Measurements from ENCODE around the gene PREP. TPM values are rescaled to one million over a fixed set of nuclear protein-coding genes. Genes with fewer than 3 reads are reported as not detected.

The PREP gene
- total and polyA plus RNA-seq, 2 experiments from 2014 or later: 27.2 to 30.3 TPM

DNA sequence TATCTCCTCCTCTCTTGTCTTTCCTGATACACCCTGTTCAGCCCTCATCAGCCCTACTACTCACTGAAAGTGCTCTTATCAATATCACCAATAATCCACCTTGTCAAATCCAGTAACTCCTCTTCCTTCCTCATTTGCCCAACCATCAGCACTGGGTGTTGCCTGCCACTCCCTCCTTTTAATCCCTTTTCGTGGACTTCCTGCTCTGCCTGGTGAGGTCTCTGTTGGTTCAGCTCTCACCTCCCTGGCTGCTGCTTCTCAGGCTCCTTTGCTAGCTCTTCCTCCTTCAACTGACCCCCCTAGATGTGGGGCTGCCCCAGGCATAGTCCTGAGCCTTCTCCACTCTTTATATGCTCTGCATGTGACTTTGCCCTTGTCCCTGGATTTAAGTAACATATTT, 92.5 kb downstream of the PREP start:
- Histone ChIP-seq H3K27ac (no peak overlapping the region), H3K4me1 (ENCODE audit: insufficient read depth) (no peaks in the 10 kb centered on the region), H3K79me2 (no peaks in the 10 kb centered on the region), H3K27me3 (no peaks in the 10 kb centered on the region), H3K4me2 (no peak overlapping the region), H4K20me1 (ENCODE audit: insufficient read depth, poor library complexity, severe bottlenecking) (no peaks in the 10 kb centered on the region), H3K9me2 (replicated peaks; ENCODE audit: insufficient read depth) (no peaks in the 10 kb centered on the region), H3K36me3 (replicated peaks; ENCODE audit: insufficient read depth, low read depth) (no peaks in the 10 kb centered on the region), H3K4me3 (no peak overlapping the region), H2AFZ (no peak overlapping the region), H3K9me3 (ENCODE audit: low read depth) (no peaks in the 10 kb centered on the region)
- WGBS (ENCODE audit: low lambda C conversion rate, missing lambda C conversion rate): 54% methylated on average over 1 of the region's 1 CpG
- no peak for DNase-seq (ENCODE audit: low spot score)
- no peak for TF ChIP-seq EZH2 (IDR thresholded peaks at IDR 0.05; ENCODE audit: borderline replicate concordance)
- TF ChIP-seq, protein P1, sequence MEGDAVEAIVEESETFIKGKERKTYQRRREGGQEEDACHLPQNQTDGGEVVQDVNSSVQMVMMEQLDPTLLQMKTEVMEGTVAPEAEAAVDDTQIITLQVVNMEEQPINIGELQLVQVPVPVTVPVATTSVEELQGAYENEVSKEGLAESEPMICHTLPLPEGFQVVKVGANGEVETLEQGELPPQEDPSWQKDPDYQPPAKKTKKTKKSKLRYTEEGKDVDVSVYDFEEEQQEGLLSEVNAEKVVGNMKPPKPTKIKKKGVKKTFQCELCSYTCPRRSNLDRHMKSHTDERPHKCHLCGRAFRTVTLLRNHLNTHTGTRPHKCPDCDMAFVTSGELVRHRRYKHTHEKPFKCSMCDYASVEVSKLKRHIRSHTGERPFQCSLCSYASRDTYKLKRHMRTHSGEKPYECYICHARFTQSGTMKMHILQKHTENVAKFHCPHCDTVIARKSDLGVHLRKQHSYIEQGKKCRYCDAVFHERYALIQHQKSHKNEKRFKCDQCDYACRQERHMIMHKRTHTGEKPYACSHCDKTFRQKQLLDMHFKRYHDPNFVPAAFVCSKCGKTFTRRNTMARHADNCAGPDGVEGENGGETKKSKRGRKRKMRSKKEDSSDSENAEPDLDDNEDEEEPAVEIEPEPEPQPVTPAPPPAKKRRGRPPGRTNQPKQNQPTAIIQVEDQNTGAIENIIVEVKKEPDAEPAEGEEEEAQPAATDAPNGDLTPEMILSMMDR (IDR thresholded peaks at IDR 0.05; ENCODE audit: poor library complexity): no peak
- TF ChIP-seq EZH2phosphoT487 (IDR thresholded peaks at IDR 0.05; ENCODE audit: low read depth, severe bottlenecking, unreplicated experiment): no peak

DNA sequence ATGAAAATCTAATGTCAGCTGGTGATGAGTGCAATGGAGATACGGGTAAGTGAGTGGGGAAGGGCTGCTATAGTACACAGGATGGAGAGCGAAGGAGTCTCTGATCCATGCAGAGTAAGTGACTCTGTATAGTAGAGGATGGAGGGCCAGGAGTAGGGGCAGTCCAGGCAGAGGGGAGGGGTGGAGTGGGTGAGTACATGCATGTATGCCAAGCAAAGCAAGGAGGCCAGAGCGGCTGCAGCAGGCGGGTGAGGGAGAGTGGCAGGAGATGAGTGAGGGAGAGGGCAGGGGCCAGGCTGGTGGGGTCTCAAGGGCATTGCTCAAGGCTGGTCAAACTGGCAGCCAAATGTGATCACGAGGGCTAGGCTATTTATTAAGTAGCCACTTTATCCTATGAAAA, 94.0 kb downstream of the PREP start:
- H3K27me3 ChIP-seq: no peaks in the 10 kb centered on the region
- no peak overlapping the region for H2AFZ ChIP-seq
- no peak overlapping the region for H3K4me2 ChIP-seq
- H4K20me1 ChIP-seq (ENCODE audit: insufficient read depth, poor library complexity, severe bottlenecking): no peaks in the 10 kb centered on the region
- TF ChIP-seq EZH2phosphoT487 (IDR thresholded peaks at IDR 0.05; ENCODE audit: low read depth, severe bottlenecking, unreplicated experiment) (no peak), EZH2 (IDR thresholded peaks at IDR 0.05; ENCODE audit: borderline replicate concordance) (no peak)
- TF ChIP-seq, protein P1 (IDR thresholded peaks at IDR 0.05; ENCODE audit: poor library complexity): no peak
- H3K79me2 ChIP-seq: no peaks in the 10 kb centered on the region
- 96% methylated on average over 5 of the region's 5 CpGs for WGBS (ENCODE audit: low lambda C conversion rate, missing lambda C conversion rate)
- H3K9me2 ChIP-seq (replicated peaks; ENCODE audit: insufficient read depth): no peaks in the 10 kb centered on the region
- H3K27ac ChIP-seq: no peak overlapping the region
- DNase-seq (ENCODE audit: low spot score): no peak
- H3K9me3 ChIP-seq (ENCODE audit: low read depth): no peaks in the 10 kb centered on the region
- no peak overlapping the region for H3K4me3 ChIP-seq
- H3K4me1 ChIP-seq (ENCODE audit: insufficient read depth): no peaks in the 10 kb centered on the region
- no peaks in the 10 kb centered on the region for H3K36me3 ChIP-seq (replicated peaks; ENCODE audit: insufficient read depth, low read depth)

DNA sequence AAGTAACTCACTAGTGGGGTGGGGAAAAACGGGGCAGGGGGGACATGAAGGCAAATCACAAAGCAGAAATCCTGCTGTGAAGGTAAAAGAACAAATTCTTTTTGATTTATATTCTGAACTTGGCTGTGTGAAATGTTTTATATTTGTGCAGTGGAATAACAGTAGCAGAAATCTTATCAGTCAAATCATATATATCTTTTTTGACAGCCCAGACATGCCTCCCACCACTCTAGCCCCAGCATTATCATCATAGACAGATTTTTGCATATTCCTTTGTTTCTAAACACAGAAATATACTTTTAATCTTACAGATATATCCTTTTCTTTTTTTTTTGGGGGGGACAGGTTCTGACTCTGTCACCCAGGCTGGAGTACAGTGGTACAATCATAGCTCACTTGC, 97.4 kb downstream of the PREP start:
- no peaks in the 10 kb centered on the region for H3K36me3 ChIP-seq (replicated peaks; ENCODE audit: insufficient read depth, low read depth)
- H3K79me2 ChIP-seq: no peaks in the 10 kb centered on the region
- no peak overlapping the region for H3K27ac ChIP-seq
- H3K9me3 ChIP-seq (ENCODE audit: low read depth): no peaks in the 10 kb centered on the region
- H4K20me1 ChIP-seq (ENCODE audit: insufficient read depth, poor library complexity, severe bottlenecking): no peaks in the 10 kb centered on the region
- no peaks in the 10 kb centered on the region for H3K27me3 ChIP-seq
- peaks cover 6% of the 10 kb centered on the region for H3K4me1 ChIP-seq (ENCODE audit: insufficient read depth)
- no peaks in the 10 kb centered on the region for H3K9me2 ChIP-seq (replicated peaks; ENCODE audit: insufficient read depth)
- 90% methylated on average over 1 of the region's 1 CpG for WGBS (ENCODE audit: low lambda C conversion rate, missing lambda C conversion rate)
- no peak overlapping the region for H3K4me3 ChIP-seq
- DNase-seq (ENCODE audit: low spot score): no peak
- TF ChIP-seq EZH2 (IDR thresholded peaks at IDR 0.05; ENCODE audit: borderline replicate concordance) (no peak), EZH2phosphoT487 (IDR thresholded peaks at IDR 0.05; ENCODE audit: low read depth, severe bottlenecking, unreplicated experiment) (no peak)
- TF ChIP-seq, protein P1 (IDR thresholded peaks at IDR 0.05; ENCODE audit: poor library complexity): no peak
- H2AFZ ChIP-seq: no peak overlapping the region
- no peak overlapping the region for H3K4me2 ChIP-seq

DNA sequence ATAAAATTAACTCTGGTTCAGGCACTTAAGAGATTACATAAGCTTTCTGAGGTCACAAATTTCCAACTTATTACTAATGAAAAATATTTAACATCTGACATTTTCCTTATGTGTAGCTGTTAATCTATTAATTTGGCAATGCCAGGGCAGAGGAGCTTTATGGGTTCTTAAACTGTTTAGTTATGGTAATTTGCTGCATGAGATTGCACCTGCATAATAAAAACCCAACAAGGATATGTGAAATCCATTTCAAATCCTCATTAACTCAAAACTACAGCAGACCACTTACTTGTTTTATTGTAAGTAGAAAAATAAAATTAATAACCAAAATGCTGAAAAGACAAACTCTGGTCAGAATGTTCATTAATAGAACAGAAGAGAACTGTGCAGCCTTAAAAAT, 98.1 kb downstream of the PREP start:
- no peak overlapping the region for H3K4me3 ChIP-seq
- peaks cover 6% of the 10 kb centered on the region for H3K4me1 ChIP-seq (ENCODE audit: insufficient read depth)
- no peaks in the 10 kb centered on the region for H3K9me2 ChIP-seq (replicated peaks; ENCODE audit: insufficient read depth)
- no peak overlapping the region for H3K27ac ChIP-seq
- no peaks in the 10 kb centered on the region for H3K9me3 ChIP-seq (ENCODE audit: low read depth)
- H3K79me2 ChIP-seq: no peaks in the 10 kb centered on the region
- no peaks in the 10 kb centered on the region for H3K27me3 ChIP-seq
- no peak overlapping the region for H3K4me2 ChIP-seq
- no peaks in the 10 kb centered on the region for H3K36me3 ChIP-seq (replicated peaks; ENCODE audit: insufficient read depth, low read depth)
- H4K20me1 ChIP-seq (ENCODE audit: insufficient read depth, poor library complexity, severe bottlenecking): no peaks in the 10 kb centered on the region
- TF ChIP-seq EZH2 (IDR thresholded peaks at IDR 0.05; ENCODE audit: borderline replicate concordance): no peak
- TF ChIP-seq, protein P1 (IDR thresholded peaks at IDR 0.05; ENCODE audit: poor library complexity): no peak
- no peak for TF ChIP-seq EZH2phosphoT487 (IDR thresholded peaks at IDR 0.05; ENCODE audit: low read depth, severe bottlenecking, unreplicated experiment)
- DNase-seq (ENCODE audit: low spot score): no peak
- no peak overlapping the region for H2AFZ ChIP-seq
